Neuronal stem cell (in vitro differentiated cells): Measurements from ENCODE around the gene CEP112.

ENCODE experiments used
- DNase-seq: peaks from one replicate; pipeline ENCODE4 v3.0.0-alpha.2; 2013; ENCODE audit warnings: low spot score
- H2AFZ ChIP-seq: one replicate; pipeline ENCODE4 v1.6.1; 2013; ENCODE audit warnings: mild to moderate bottlenecking, low read length, inconsistent platforms
- H2AK5ac ChIP-seq: 2 replicates; pipeline ENCODE4 v1.6.1; 2013; ENCODE audit warnings: low read depth, mild to moderate bottlenecking, inconsistent platforms, low read length, moderate library complexity, mixed read lengths
- H2BK120ac ChIP-seq: 2 replicates; pipeline ENCODE4 v1.6.1; 2013; ENCODE audit warnings: low read depth, mild to moderate bottlenecking, inconsistent platforms, low read length, moderate library complexity, mixed read lengths
- H2BK12ac ChIP-seq: one replicate; pipeline ENCODE4 v1.6.1; 2013; ENCODE audit warnings: low read length, inconsistent platforms
- H2BK15ac ChIP-seq: 2 replicates; pipeline ENCODE4 v1.6.1; 2013; ENCODE audit warnings: mild to moderate bottlenecking, low read length, inconsistent platforms, mixed read lengths
- H2BK5ac ChIP-seq: one replicate; pipeline ENCODE4 v1.6.1; 2013; ENCODE audit warnings: inconsistent platforms, mild to moderate bottlenecking, low read length, moderate library complexity
- H3K14ac ChIP-seq: one replicate; pipeline ENCODE4 v1.6.1; 2013; ENCODE audit warnings: low read length, inconsistent platforms
- H3K18ac ChIP-seq: 2 replicates; pipeline ENCODE4 v1.6.1; 2013; ENCODE audit warnings: low read length, inconsistent platforms
- H3K23ac ChIP-seq: 2 replicates; pipeline ENCODE4 v1.6.1; 2013; ENCODE audit warnings: low read depth, mild to moderate bottlenecking, mixed read lengths, low read length, inconsistent platforms; ENCODE audit not compliant: poor library complexity
- H3K27ac ChIP-seq: replicated peaks from 3 replicates; pipeline ENCODE4 v1.5.1; 2013; ENCODE audit warnings: low read length, inconsistent platforms
- H3K27me3 ChIP-seq, 3 experiments: 2 replicates each; pipeline ENCODE4 v1.6.1; 2013; ENCODE audit warnings: low read length in 3 of 3, mild to moderate bottlenecking in 2 of 3, inconsistent platforms in 1 of 3, low read depth in 1 of 3, mixed read lengths in 1 of 3, moderate library complexity in 1 of 3; ENCODE audit not compliant: control insufficient read depth in 3 of 3, insufficient read depth in 3 of 3
- H3K36me3 ChIP-seq, 2 donors: replicated peaks in 1 of 2; 2 replicates each; pipeline ENCODE4 v1.6.1; 2013; ENCODE audit warnings: low read length in 2 of 2; ENCODE audit not compliant: control insufficient read depth in 2 of 2, insufficient read depth in 2 of 2
- H3K4ac ChIP-seq: 2 replicates; pipeline ENCODE4 v1.6.1; 2013; ENCODE audit warnings: inconsistent platforms, mild to moderate bottlenecking, low read length, moderate library complexity
- H3K4me1 ChIP-seq, 2 donors: 1 replicate in 1 of 2; 2 replicates in 1 of 2; pipeline ENCODE4 v1.6.1; 2013; ENCODE audit warnings: low read length in 2 of 2, low read depth in 1 of 2; ENCODE audit not compliant: control insufficient read depth in 2 of 2, insufficient read depth in 1 of 2
- H3K4me2 ChIP-seq: one replicate; pipeline ENCODE4 v1.6.1; 2013; ENCODE audit warnings: mild to moderate bottlenecking, low read length, inconsistent platforms; ENCODE audit not compliant: insufficient read depth, poor library complexity, severe bottlenecking
- H3K4me3 ChIP-seq, 2 donors: 2 replicates each; pipeline ENCODE4 v1.5.1; 2013; ENCODE audit warnings: low read length in 2 of 2, mild to moderate bottlenecking in 2 of 2, inconsistent platforms in 1 of 2, moderate library complexity in 1 of 2
- H3K79me1 ChIP-seq: one replicate; pipeline ENCODE4 v1.6.1; 2013; ENCODE audit warnings: low read depth, mild to moderate bottlenecking, inconsistent platforms, low read length, moderate library complexity
- H3K9ac ChIP-seq: one replicate; pipeline ENCODE4 v1.6.1; 2013; ENCODE audit warnings: mild to moderate bottlenecking, low read depth, low read length, inconsistent platforms; ENCODE audit not compliant: poor library complexity
- H3K9me3 ChIP-seq, 2 donors: replicated peaks in 1 of 2; 2 replicates each; pipeline versions ENCODE3 to v1.6.1; 2013; ENCODE audit warnings: low read length in 2 of 2, mild to moderate bottlenecking in 2 of 2, inconsistent platforms in 1 of 2, low read depth in 1 of 2, mixed read lengths in 1 of 2, moderate library complexity in 1 of 2; ENCODE audit not compliant: control insufficient read depth in 2 of 2, insufficient read depth in 1 of 2
- H4K8ac ChIP-seq: one replicate; pipeline ENCODE4 v1.6.1; 2013; ENCODE audit warnings: low read depth, mild to moderate bottlenecking, inconsistent platforms, low read length, moderate library complexity
- H4K91ac ChIP-seq: one replicate; pipeline ENCODE4 v1.6.1; 2013; ENCODE audit warnings: low read length, low read depth, mild to moderate bottlenecking, inconsistent platforms; ENCODE audit not compliant: poor library complexity
- WGBS, 2 donors: extraction: QIAGEN DNeasy Blood & Tissue Kit; methylation state at CpG; one replicate each; pipeline ENCODE4 v1.1.7; 2013; ENCODE audit warnings: missing lambda C conversion rate in 2 of 2, mixed read lengths in 1 of 2; ENCODE audit not compliant: insufficient read length in 2 of 2, insufficient replicate concordance in 1 of 2; ENCODE audit errors: extremely low coverage in 2 of 2; 5-methylcytosine and 5-hydroxymethylcytosine counted together

The CEP112 gene

DNA sequence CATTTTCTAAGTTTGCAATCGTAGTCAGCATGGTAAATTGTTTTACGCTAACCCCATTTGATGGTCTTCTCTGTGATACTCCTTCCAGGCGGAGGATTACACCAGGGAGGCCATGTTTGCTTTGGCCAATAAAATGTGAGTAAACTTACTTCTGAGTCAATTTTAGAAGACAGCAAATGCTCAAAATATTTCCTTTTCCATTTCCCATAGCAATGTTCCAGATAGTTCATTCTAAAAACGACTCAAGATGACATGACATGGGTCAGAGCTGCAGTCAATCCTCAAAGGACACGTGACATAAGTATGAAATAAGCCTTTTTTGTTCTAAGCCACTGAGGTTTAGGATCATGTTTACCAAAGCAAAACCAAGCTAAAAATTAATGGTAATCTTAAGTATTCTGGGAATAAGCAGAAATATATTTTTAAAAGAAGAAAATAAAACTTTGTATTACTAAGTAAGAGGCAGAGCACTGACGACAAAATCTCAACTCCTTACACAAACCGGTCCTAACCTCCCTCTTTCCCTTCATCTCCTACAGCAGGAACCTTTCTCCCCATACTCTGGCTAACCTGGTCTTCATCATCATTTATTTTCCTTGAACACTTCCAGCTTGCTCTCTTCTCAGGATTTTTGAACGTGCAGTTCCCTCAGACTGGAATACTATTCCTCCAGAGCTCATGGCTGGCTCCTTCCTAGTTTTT, 266.2 kb downstream of the CEP112 start:
- H2AK5ac ChIP-seq: no peak overlapping the region
- H3K18ac ChIP-seq: no peak overlapping the region
- no peak overlapping the region for H2BK15ac ChIP-seq
- no peak overlapping the region for H3K14ac ChIP-seq
- H2BK120ac ChIP-seq: no peak overlapping the region
- H2BK5ac ChIP-seq: no peak overlapping the region
- H3K4ac ChIP-seq: no peak overlapping the region
- H4K91ac ChIP-seq: no peak overlapping the region
- no peaks in the 10 kb centered on the region for H3K4me1 ChIP-seq
- H4K8ac ChIP-seq: no peak overlapping the region
- WGBS, 2 donors: no CpG with 5 or more reads among the region's 8 CpGs
- H3K9me3 ChIP-seq: peaks cover 1 to 4% of the 10 kb centered on the region in 2 donors
- H3K27ac ChIP-seq: no peak overlapping the region
- H3K27me3 ChIP-seq: no peaks in the 10 kb centered on the region
- H3K36me3 ChIP-seq: peaks cover 0 to 16% of the 10 kb centered on the region in 2 donors
- no peak overlapping the region for H3K4me2 ChIP-seq
- no peak overlapping the region for H3K9ac ChIP-seq
- no peak overlapping the region for H2BK12ac ChIP-seq
- H3K23ac ChIP-seq: no peak overlapping the region
- no peak for DNase-seq
- no peak overlapping the region for H3K4me3 ChIP-seq
- no peaks in the 10 kb centered on the region for H3K79me1 ChIP-seq
- H2AFZ ChIP-seq: no peak overlapping the region

DNA sequence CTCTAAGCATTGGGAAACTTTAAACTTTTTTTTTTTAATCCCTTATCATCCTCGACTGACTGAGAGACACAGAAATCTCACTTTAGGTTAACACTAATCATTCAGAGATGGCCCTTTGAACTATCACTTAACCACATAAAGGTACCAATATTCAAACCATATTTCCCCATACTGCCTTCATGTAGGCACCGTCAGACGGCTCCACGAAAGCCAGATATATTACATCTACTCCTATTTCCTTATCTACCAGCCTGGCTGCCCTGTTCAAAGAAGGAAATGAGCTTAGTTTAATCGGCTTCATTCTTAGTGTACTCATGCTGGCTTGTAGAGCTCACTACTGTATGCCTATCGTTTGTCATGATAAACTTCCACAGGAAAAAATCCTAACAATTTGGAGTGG, 270.9 kb downstream of the CEP112 start:
- Histone ChIP-seq H2BK12ac (no peak overlapping the region), H3K9ac (no peak overlapping the region), H3K4ac (no peak overlapping the region), H2AK5ac (no peak overlapping the region), H4K91ac (no peak overlapping the region), H2AFZ (no peak overlapping the region), H3K27me3 (no peaks in the 10 kb centered on the region), H3K4me3 (no peak overlapping the region), H3K36me3 (peaks cover 0 to 4% of the 10 kb centered on the region in 2 donors), H3K9me3 (peaks cover 1 to 4% of the 10 kb centered on the region in 2 donors), H2BK5ac (no peak overlapping the region), H4K8ac (no peak overlapping the region), H3K79me1 (peaks cover 2% of the 10 kb centered on the region), H3K23ac (no peak overlapping the region), H3K4me1 (peaks cover 0 to 2% of the 10 kb centered on the region in 2 donors), H3K4me2 (no peak overlapping the region), H2BK120ac (no peak overlapping the region), H2BK15ac (no peak overlapping the region), H3K14ac (no peak overlapping the region), H3K18ac (no peak overlapping the region), H3K27ac (no peak overlapping the region)
- no peak for DNase-seq
- WGBS, 2 donors: no CpG with 5 or more reads among the region's 6 CpGs

DNA sequence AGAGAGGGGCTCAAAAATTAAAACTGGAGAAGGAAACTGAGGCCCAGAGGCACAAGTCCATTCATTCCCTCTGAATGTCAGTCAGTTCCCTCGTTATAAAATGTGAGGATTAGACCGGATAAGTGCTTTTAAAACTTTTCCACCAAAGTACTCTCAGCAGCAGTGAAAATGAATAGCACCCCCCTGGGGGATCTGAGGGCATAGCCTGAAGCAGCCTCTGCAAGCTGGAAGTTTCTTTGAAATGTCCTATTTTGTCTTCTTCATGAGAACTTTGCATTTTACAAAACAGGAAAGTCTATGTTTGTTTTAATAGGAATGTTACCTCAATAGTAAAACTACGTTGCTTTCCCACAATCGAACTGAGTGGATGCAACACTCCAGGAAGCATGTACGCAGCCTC, 273.0 kb downstream of the CEP112 start:
- H3K4me2 ChIP-seq: no peak overlapping the region
- no peak overlapping the region for H2BK120ac ChIP-seq
- DNase-seq: no peak
- peaks cover 0 to 2% of the 10 kb centered on the region in 2 donors for H3K4me1 ChIP-seq
- H3K14ac ChIP-seq: no peak overlapping the region
- no peak overlapping the region for H2BK12ac ChIP-seq
- H3K9ac ChIP-seq: no peak overlapping the region
- peaks cover 2% of the 10 kb centered on the region for H3K79me1 ChIP-seq
- H2BK15ac ChIP-seq: no peak overlapping the region
- no peak overlapping the region for H3K4ac ChIP-seq
- no peak overlapping the region for H4K91ac ChIP-seq
- no peak overlapping the region for H3K4me3 ChIP-seq
- H2AFZ ChIP-seq: no peak overlapping the region
- no peak overlapping the region for H4K8ac ChIP-seq
- H2AK5ac ChIP-seq: no peak overlapping the region
- H3K36me3 ChIP-seq: no peaks in the 10 kb centered on the region
- H3K27me3 ChIP-seq: no peaks in the 10 kb centered on the region
- no peak overlapping the region for H2BK5ac ChIP-seq
- no CpG with 5 or more reads among the region's 5 CpGs for WGBS, 2 donors
- no peak overlapping the region for H3K27ac ChIP-seq
- no peak overlapping the region for H3K18ac ChIP-seq
- H3K9me3 ChIP-seq: no peaks in the 10 kb centered on the region
- H3K23ac ChIP-seq: no peak overlapping the region

DNA sequence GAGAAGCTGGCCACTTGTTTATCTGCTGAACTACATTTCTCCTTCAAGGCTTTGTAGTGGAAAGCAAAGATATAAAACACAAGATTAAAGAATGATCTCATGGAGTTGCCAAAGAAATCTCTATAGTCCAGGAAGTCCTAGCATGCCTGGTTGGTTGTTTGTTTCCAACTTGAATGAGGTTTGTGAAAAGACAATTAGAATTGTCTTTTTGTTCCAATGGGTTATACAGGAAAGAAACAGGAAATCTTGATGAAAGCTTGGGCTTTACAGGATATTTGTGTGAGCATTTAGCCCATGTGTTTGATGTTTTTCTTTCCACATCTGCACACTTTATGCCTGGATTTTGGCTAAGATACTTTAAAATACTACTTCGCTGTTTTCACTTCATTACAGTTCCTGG, 273.4 kb downstream of the CEP112 start:
- no CpG with 5 or more reads among the region's 1 CpG for WGBS, 2 donors
- Histone ChIP-seq H3K27me3 (no peaks in the 10 kb centered on the region), H3K9ac (no peak overlapping the region), H3K4ac (no peak overlapping the region), H3K4me1 (peaks cover 0 to 2% of the 10 kb centered on the region in 2 donors), H2BK12ac (no peak overlapping the region), H3K27ac (no peak overlapping the region), H3K9me3 (no peaks in the 10 kb centered on the region), H4K91ac (no peak overlapping the region), H2BK15ac (no peak overlapping the region), H2BK5ac (no peak overlapping the region), H4K8ac (no peak overlapping the region), H2AFZ (no peak overlapping the region), H3K18ac (no peak overlapping the region), H2BK120ac (no peak overlapping the region), H3K79me1 (peaks cover 2% of the 10 kb centered on the region), H3K14ac (no peak overlapping the region), H3K23ac (no peak overlapping the region), H2AK5ac (no peak overlapping the region), H3K4me3 (no peak overlapping the region), H3K4me2 (no peak overlapping the region), H3K36me3 (peaks cover 0 to 1% of the 10 kb centered on the region in 2 donors)
- DNase-seq: no peak
